ENCODE data around the gene KRT27.
A peak's percentile ranks its signal among the peaks of the same experiment; 100 is the strongest.

The KRT27 gene

GRCh38 chr17:40782450-40782849 lies at the start of gene KRT27:
KRT27 (minus strand) TSS chr17:40782550; CDS start chr17:40782493, 57 bp downstream.
- H3K27me3 Mint-ChIP-seq = peaks cover 18% of the 10 kb centered on the region
- H3K27ac Mint-ChIP-seq = no peak within 1 kb of the TSS

GRCh38 chr17:40830085-40830776 lies 47.9 kb upstream of the KRT27 start:
- H3K9me3 Mint-ChIP-seq (ENCODE audit: low read depth) = no peaks in the 10 kb centered on the region
- peaks cover 20% of the 10 kb centered on the region for H3K4me1 Mint-ChIP-seq (ENCODE audit: low read depth)
- H3K27me3 Mint-ChIP-seq = peaks cover 2% of the 10 kb centered on the region
- H3K4me3 Mint-ChIP-seq = no peak overlapping the region
- peaks cover 17% of the 10 kb centered on the region for H3K36me3 Mint-ChIP-seq
- H3K27ac Mint-ChIP-seq = no peak overlapping the region

More at GRCh38 chr17:40782450-40782849, at the start of gene KRT27:
- H3K4me1 Mint-ChIP-seq (ENCODE audit: low read depth) = peaks cover 4% of the 10 kb centered on the region
- H3K9me3 Mint-ChIP-seq (ENCODE audit: low read depth) = no peaks in the 10 kb centered on the region
- H3K4me3 Mint-ChIP-seq = no peak within 1 kb of the TSS
- no peaks in the 10 kb centered on the region for H3K36me3 Mint-ChIP-seq

- H3K27ac Mint-ChIP-seq = no peak overlapping the region
- H3K4me1 Mint-ChIP-seq (ENCODE audit: low read depth) = peaks cover 22% of the 10 kb centered on the region
- H3K4me3 Mint-ChIP-seq = no peak overlapping the region
- H3K27me3 Mint-ChIP-seq = peaks cover 2% of the 10 kb centered on the region
- no peaks in the 10 kb centered on the region for H3K9me3 Mint-ChIP-seq (ENCODE audit: low read depth)
- H3K36me3 Mint-ChIP-seq = peaks cover 19% of the 10 kb centered on the region
These were observed 46.2 kb upstream of the KRT27 start for GRCh38 chr17:40828454-40829044.

GRCh38 chr17:40827746-40828453 lies 45.5 kb upstream of the KRT27 start:
- Mint-ChIP-seq H3K36me3 (peaks cover 20% of the 10 kb centered on the region), H3K27ac (peak overlapping the region; percentile 61), H3K9me3 (ENCODE audit: low read depth) (no peaks in the 10 kb centered on the region), H3K4me1 (ENCODE audit: low read depth) (peaks cover 20% of the 10 kb centered on the region), H3K27me3 (peaks cover 3% of the 10 kb centered on the region), H3K4me3 (no peak overlapping the region)

- Mint-ChIP-seq H3K36me3 (peaks cover 23% of the 10 kb centered on the region), H3K4me3 (no peak overlapping the region), H3K27me3 (peaks cover 3% of the 10 kb centered on the region), H3K4me1 (ENCODE audit: low read depth) (peaks cover 20% of the 10 kb centered on the region), H3K27ac (no peak overlapping the region), H3K9me3 (ENCODE audit: low read depth) (no peaks in the 10 kb centered on the region)
These were observed 43.2 kb upstream of the KRT27 start for GRCh38 chr17:40825599-40825998.

GRCh38 chr17:40824015-40824832 lies 41.9 kb upstream of the KRT27 start:
- Mint-ChIP-seq H3K9me3 (ENCODE audit: low read depth) (no peaks in the 10 kb centered on the region), H3K27me3 (peaks cover 3% of the 10 kb centered on the region), H3K4me3 (no peak overlapping the region), H3K4me1 (ENCODE audit: low read depth) (peaks cover 30% of the 10 kb centered on the region), H3K27ac (no peak overlapping the region), H3K36me3 (peaks cover 19% of the 10 kb centered on the region)

GRCh38 chr17:40822132-40822812 lies 39.9 kb upstream of the KRT27 start, which contains the start of gene KRT10:
KRT10 (minus strand) TSS chr17:40822614; CDS start chr17:40822585, 29 bp downstream.
- H3K27me3 Mint-ChIP-seq = peaks cover 3% of the 10 kb centered on the region
- H3K36me3 Mint-ChIP-seq = peaks cover 21% of the 10 kb centered on the region
- no peak within 1 kb of the TSS for H3K27ac Mint-ChIP-seq
- H3K4me3 Mint-ChIP-seq = no peak within 1 kb of the TSS
- H3K4me1 Mint-ChIP-seq (ENCODE audit: low read depth) = peaks cover 26% of the 10 kb centered on the region
- no peaks in the 10 kb centered on the region for H3K9me3 Mint-ChIP-seq (ENCODE audit: low read depth)

GRCh38 chr17:40821536-40821935 lies 39.2 kb upstream of the KRT27 start:
- no peak overlapping the region for H3K27ac Mint-ChIP-seq
- H3K36me3 Mint-ChIP-seq = peaks cover 26% of the 10 kb centered on the region
- H3K4me1 Mint-ChIP-seq (ENCODE audit: low read depth) = peaks cover 25% of the 10 kb centered on the region
- H3K9me3 Mint-ChIP-seq (ENCODE audit: low read depth) = no peaks in the 10 kb centered on the region
- peaks cover 3% of the 10 kb centered on the region for H3K27me3 Mint-ChIP-seq
- H3K4me3 Mint-ChIP-seq = no peak overlapping the region

GRCh38 chr17:40820228-40820838 lies 38.0 kb upstream of the KRT27 start:
- Mint-ChIP-seq H3K9me3 (ENCODE audit: low read depth) (no peaks in the 10 kb centered on the region), H3K27me3 (peaks cover 3% of the 10 kb centered on the region), H3K36me3 (peaks cover 20% of the 10 kb centered on the region), H3K4me1 (ENCODE audit: low read depth) (peaks cover 22% of the 10 kb centered on the region), H3K4me3 (peak overlapping the region; percentile 88), H3K27ac (no peak overlapping the region)

- Mint-ChIP-seq H3K9me3 (ENCODE audit: low read depth) (no peaks in the 10 kb centered on the region), H3K36me3 (peaks cover 19% of the 10 kb centered on the region), H3K4me1 (ENCODE audit: low read depth) (peaks cover 20% of the 10 kb centered on the region), H3K27ac (peak overlapping the region; percentile 81), H3K27me3 (peaks cover 3% of the 10 kb centered on the region), H3K4me3 (peak overlapping the region; percentile 88)
These were observed 37.3 kb upstream of the KRT27 start for GRCh38 chr17:40819528-40820125.

- Mint-ChIP-seq H3K4me3 (peak overlapping the region; percentile 95), H3K27ac (peak overlapping the region; percentile 93), H3K27me3 (peaks cover 7% of the 10 kb centered on the region), H3K9me3 (ENCODE audit: low read depth) (no peaks in the 10 kb centered on the region), H3K36me3 (peaks cover 19% of the 10 kb centered on the region), H3K4me1 (ENCODE audit: low read depth) (peaks cover 19% of the 10 kb centered on the region)
These were observed 36.6 kb upstream of the KRT27 start for GRCh38 chr17:40818733-40819527.

GRCh38 chr17:40818343-40818732 lies 36.0 kb upstream of the KRT27 start:
- no peaks in the 10 kb centered on the region for H3K9me3 Mint-ChIP-seq (ENCODE audit: low read depth)

More at GRCh38 chr17:40818343-40818732, 36.0 kb upstream of the KRT27 start:
- H3K4me3 Mint-ChIP-seq = peak overlapping the region; percentile 95
- peaks cover 10% of the 10 kb centered on the region for H3K27me3 Mint-ChIP-seq
- peaks cover 17% of the 10 kb centered on the region for H3K36me3 Mint-ChIP-seq
- peak overlapping the region; percentile 93 for H3K27ac Mint-ChIP-seq
- peaks cover 18% of the 10 kb centered on the region for H3K4me1 Mint-ChIP-seq (ENCODE audit: low read depth)

All from activated naive CD8-positive, alpha-beta T cell (primary cell).